Measurements from ENCODE around the gene CD40LG. TPM values are rescaled to one million over a fixed set of nuclear protein-coding genes. Genes with fewer than 3 reads are reported as not detected.

The CD40LG gene
- total and polyA plus RNA-seq, 4 donors, result 0.20 to 0.74 (median 0.50) TPM

GRCh38 chrX:136650811-136651210, 2.9 kb downstream of the CD40LG start:
- no peaks in the 10 kb centered on the region for H3K36me3 ChIP-seq (ENCODE audit: control insufficient read depth in 4 of 4, insufficient read depth in 4 of 4, low read length in 4 of 4)
- no peak for TF ChIP-seq CTCF (IDR thresholded peaks at IDR 0.05; ENCODE audit: control extremely low read depth, extremely low read depth)
- H3K9me3 ChIP-seq (ENCODE audit: control insufficient read depth in 4 of 4, insufficient read depth in 3 of 4, low read length in 3 of 4), result no peaks in the 10 kb centered on the region
- H3K27me3 ChIP-seq (ENCODE audit: control insufficient read depth in 3 of 3, insufficient read depth in 3 of 3, low read length in 2 of 3), result peaks cover 0 to 5% (median under 1%) of the 10 kb centered on the region in 3 donors
- ATAC-seq (ENCODE audit: insufficient read depth, low FRiP score) (no peak), DNase-seq (no peak)
- no peaks in the 10 kb centered on the region for H3K4me1 ChIP-seq (ENCODE audit: control insufficient read depth in 5 of 5, insufficient read depth in 5 of 5, low read length in 5 of 5)
- H3K9ac ChIP-seq (ENCODE audit: insufficient read depth in 1 of 2, low read length in 2 of 2), result no peak overlapping the region
- no peak overlapping the region for H3K27ac ChIP-seq (ENCODE audit: low read depth in 1 of 2, low read length in 1 of 2)
- no peak overlapping the region for H3K4me3 ChIP-seq
- 93 to 97% methylated on average over 3 of the region's 3 CpGs for WGBS, 2 donors

DNA sequence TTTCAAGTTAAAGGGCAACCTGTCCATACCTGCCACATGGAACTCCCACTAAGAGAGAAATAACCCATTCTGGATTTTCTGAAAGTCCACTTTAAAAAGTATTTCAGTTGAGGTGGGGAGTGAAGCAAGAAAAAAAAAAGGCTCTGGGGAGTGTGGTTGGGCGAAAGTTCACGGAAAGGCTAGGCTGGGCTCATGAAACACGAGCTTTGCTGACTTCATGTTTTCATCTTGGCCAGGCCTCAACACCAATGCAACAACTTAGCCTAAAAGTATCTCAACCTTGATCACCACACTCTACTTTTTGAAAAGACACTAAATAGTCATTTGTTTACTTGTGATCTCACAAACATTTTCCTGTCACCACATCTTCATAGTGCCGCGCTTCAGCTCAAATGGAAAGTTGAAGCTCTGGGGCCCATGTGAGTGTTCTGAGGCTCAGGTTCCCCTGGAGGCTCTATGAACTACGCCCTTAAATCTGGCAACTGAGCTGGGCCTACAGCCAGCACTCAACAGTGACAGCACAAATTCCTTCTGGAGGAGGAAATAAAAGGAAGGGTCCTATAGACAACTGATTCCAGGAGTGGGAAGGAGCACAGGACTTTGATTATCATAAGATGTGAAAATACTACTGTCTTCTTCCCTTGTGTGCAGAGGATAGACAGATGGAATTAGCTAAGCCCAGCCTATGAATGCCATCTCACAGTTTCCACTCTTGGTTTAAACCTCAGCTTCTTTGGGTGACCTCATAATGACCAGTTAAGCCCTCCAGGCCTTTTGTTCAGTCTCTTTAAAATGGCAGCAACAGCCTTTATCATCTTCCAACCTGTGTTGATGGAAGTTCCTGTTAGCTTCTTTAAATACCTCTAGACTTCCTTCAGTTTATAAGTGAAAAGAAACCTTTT, 5.1 kb downstream of the CD40LG start:
- ATAC-seq (ENCODE audit: insufficient read depth, low FRiP score) (no peak), DNase-seq (no peak)
- TF ChIP-seq CTCF (IDR thresholded peaks at IDR 0.05; ENCODE audit: control extremely low read depth, extremely low read depth), result no peak
- Histone ChIP-seq H3K9ac (ENCODE audit: insufficient read depth in 1 of 2, low read length in 2 of 2) (no peak overlapping the region), H3K9me3 (ENCODE audit: control insufficient read depth in 4 of 4, insufficient read depth in 3 of 4, low read length in 3 of 4) (no peaks in the 10 kb centered on the region), H3K4me3 (no peak overlapping the region), H3K27me3 (ENCODE audit: control insufficient read depth in 3 of 3, insufficient read depth in 3 of 3, low read length in 2 of 3) (peaks cover 0 to 8% (median 0%) of the 10 kb centered on the region in 3 donors), H3K36me3 (ENCODE audit: control insufficient read depth in 4 of 4, insufficient read depth in 4 of 4, low read length in 4 of 4) (no peaks in the 10 kb centered on the region), H3K27ac (ENCODE audit: low read depth in 1 of 2, low read length in 1 of 2) (no peak overlapping the region), H3K4me1 (ENCODE audit: control insufficient read depth in 5 of 5, insufficient read depth in 5 of 5, low read length in 5 of 5) (no peaks in the 10 kb centered on the region)
- WGBS, 2 donors, result 80 to 95% methylated on average over 6 of the region's 6 CpGs

- H3K9me3 ChIP-seq (ENCODE audit: control insufficient read depth in 4 of 4, insufficient read depth in 3 of 4, low read length in 3 of 4), result no peaks in the 10 kb centered on the region
- H3K27me3 ChIP-seq (ENCODE audit: control insufficient read depth in 3 of 3, insufficient read depth in 3 of 3, low read length in 2 of 3), result peaks cover 0 to 10% (median 0%) of the 10 kb centered on the region in 3 donors
- no peaks in the 10 kb centered on the region for H3K4me1 ChIP-seq (ENCODE audit: control insufficient read depth in 5 of 5, insufficient read depth in 5 of 5, low read length in 5 of 5)
- DNase-seq, result no peak
- TF ChIP-seq CTCF (IDR thresholded peaks at IDR 0.05; ENCODE audit: control extremely low read depth, extremely low read depth), result no peak
- H3K27ac ChIP-seq (ENCODE audit: low read depth in 1 of 2, low read length in 1 of 2), result no peak overlapping the region
- H3K9ac ChIP-seq (ENCODE audit: insufficient read depth in 1 of 2, low read length in 2 of 2), result no peak overlapping the region
- H3K36me3 ChIP-seq (ENCODE audit: control insufficient read depth in 4 of 4, insufficient read depth in 4 of 4, low read length in 4 of 4), result no peaks in the 10 kb centered on the region
- WGBS, 2 donors, result 80 to 99% methylated on average over 5 of the region's 5 CpGs
- ATAC-seq (ENCODE audit: insufficient read depth, low FRiP score), result no peak
- H3K4me3 ChIP-seq, result no peak overlapping the region
These were observed 8.5 kb downstream of the CD40LG start for GRCh38 chrX:136656361-136656964.

Measured in lung (tissue), 12 donors.